ENCODE measurements around the gene NOXRED1.

The NOXRED1 gene

GRCh38 chr14:77377502-77377844, 45.9 kb downstream of the NOXRED1 start:
- Histone ChIP-seq H2AFZ (ENCODE audit: low read depth, low read length) (peak overlapping the region; percentile 99), H3K79me2 (ENCODE audit: low read length) (peaks cover 41% of the 10 kb centered on the region), H4K20me1 (ENCODE audit: insufficient read depth, low read length) (no peaks in the 10 kb centered on the region), H3K9me3 (ENCODE audit: insufficient read depth, low read length) (no peaks in the 10 kb centered on the region), H3K4me2 (ENCODE audit: low read length) (peak overlapping the region; percentile 97), H3K9ac (ENCODE audit: low read length) (peak overlapping the region; percentile 97), H3K4me3 (ENCODE audit: low read length) (peak overlapping the region; percentile 99), H3K27me3 (ENCODE audit: low read depth, low read length) (no peaks in the 10 kb centered on the region), H3K27ac (ENCODE audit: low read length) (no peak overlapping the region), H3K36me3 (replicated peaks; ENCODE audit: low read depth, low read length) (peaks cover 11% of the 10 kb centered on the region), H3K4me1 (ENCODE audit: low read length) (peaks cover 38% of the 10 kb centered on the region)
- no peak for TF ChIP-seq CTCF (IDR thresholded peaks at IDR 0.05; ENCODE audit: low read depth, low read length)
- no peak for TF ChIP-seq EZH2phosphoT487 (IDR thresholded peaks at IDR 0.05; ENCODE audit: low read depth)

GRCh38 chr14:77376771-77377501, 46.4 kb downstream of the NOXRED1 start, which contains the start of the genes SAMD15 and TMED8:
SAMD15 (plus strand) TSS chr14:77377379; CDS start chr14:77377419, 40 bp downstream.
TMED8 (minus strand) TSS chr14:77377094; CDS start chr14:77377053, 41 bp downstream.
- H3K9me3 ChIP-seq (ENCODE audit: insufficient read depth, low read length) = no peaks in the 10 kb centered on the region
- H2AFZ ChIP-seq (ENCODE audit: low read depth, low read length) = peak within 1 kb of the TSS; percentile 99
- H3K27ac ChIP-seq (ENCODE audit: low read length) = peak within 1 kb of the TSS; percentile 62
- no peaks in the 10 kb centered on the region for H4K20me1 ChIP-seq (ENCODE audit: insufficient read depth, low read length)
- H3K4me2 ChIP-seq (ENCODE audit: low read length) = peak within 1 kb of the TSS; percentile 97
- TF ChIP-seq EZH2phosphoT487 (IDR thresholded peaks at IDR 0.05; ENCODE audit: low read depth) (no peak), CTCF (IDR thresholded peaks at IDR 0.05; ENCODE audit: low read depth, low read length) (peak; percentile 22; the same call in 1 of the 2 replicates)
- H3K9ac ChIP-seq (ENCODE audit: low read length) = peak within 1 kb of the TSS; percentile 97
- H3K36me3 ChIP-seq (replicated peaks; ENCODE audit: low read depth, low read length) = peaks cover 11% of the 10 kb centered on the region
- H3K79me2 ChIP-seq (ENCODE audit: low read length) = peaks cover 46% of the 10 kb centered on the region
- peaks cover 43% of the 10 kb centered on the region for H3K4me1 ChIP-seq (ENCODE audit: low read length)
- peak within 1 kb of the TSS; percentile 99 for H3K4me3 ChIP-seq (ENCODE audit: low read length)
- H3K27me3 ChIP-seq (ENCODE audit: low read depth, low read length) = no peaks in the 10 kb centered on the region

- peak overlapping the region; percentile 99 for H2AFZ ChIP-seq (ENCODE audit: low read depth, low read length)
- no peaks in the 10 kb centered on the region for H4K20me1 ChIP-seq (ENCODE audit: insufficient read depth, low read length)
- peak overlapping the region; percentile 62 for H3K27ac ChIP-seq (ENCODE audit: low read length)
- H3K4me3 ChIP-seq (ENCODE audit: low read length) = peak overlapping the region; percentile 99
- H3K27me3 ChIP-seq (ENCODE audit: low read depth, low read length) = no peaks in the 10 kb centered on the region
- H3K79me2 ChIP-seq (ENCODE audit: low read length) = peaks cover 54% of the 10 kb centered on the region
- peaks cover 11% of the 10 kb centered on the region for H3K36me3 ChIP-seq (replicated peaks; ENCODE audit: low read depth, low read length)
- no peak for TF ChIP-seq CTCF (IDR thresholded peaks at IDR 0.05; ENCODE audit: low read depth, low read length)
- TF ChIP-seq EZH2phosphoT487 (IDR thresholded peaks at IDR 0.05; ENCODE audit: low read depth) = no peak
- H3K4me1 ChIP-seq (ENCODE audit: low read length) = peaks cover 50% of the 10 kb centered on the region
- peak overlapping the region; percentile 97 for H3K9ac ChIP-seq (ENCODE audit: low read length)
- no peaks in the 10 kb centered on the region for H3K9me3 ChIP-seq (ENCODE audit: insufficient read depth, low read length)
- peak overlapping the region; percentile 97 for H3K4me2 ChIP-seq (ENCODE audit: low read length)
Observed at GRCh38 chr14:77375973-77376770, 47.2 kb downstream of the NOXRED1 start.
